ENCODE measurements around the gene TP73. TPM values are rescaled to one million over a fixed set of nuclear protein-coding genes. Genes with fewer than 3 reads are reported as not detected.

TP73 gene
- total and polyA plus RNA-seq, 4 experiments from 2014 or later = 0.15 to 0.17 TPM; not detected in 2

GRCh38 chr1:3661631-3662030 is 9.3 kb downstream of the TP73 start:
- H3K36me3 ChIP-seq (ENCODE audit: insufficient read depth, low read length) = no peaks in the 10 kb centered on the region
- H3K27ac Mint-ChIP-seq = no peak overlapping the region
- ChIA-PET CTCF (ENCODE audit: partially characterized antibody) (no interaction called here), POLR2A (ENCODE audit: partially characterized antibody) (no interaction called here)
- intact Hi-C loops (cut with micrococcal nuclease) = no loop called here
- no peaks in the 10 kb centered on the region for H3K9me3 Mint-ChIP-seq
- H3K27ac ChIP-seq (ENCODE audit: low read depth, low read length) = no peak overlapping the region
- no peaks in the 10 kb centered on the region for H3K4me1 ChIP-seq (ENCODE audit: insufficient read depth, low read length)
- H3K27me3 Mint-ChIP-seq = peaks cover 9 to 13% of the 10 kb centered on the region in 2 donors
- H3K36me3 Mint-ChIP-seq = no peaks in the 10 kb centered on the region
- no peak overlapping the region for H3K4me3 ChIP-seq (ENCODE audit: low read length in 2 of 2)
- no peaks in the 10 kb centered on the region for H3K9me3 ChIP-seq (ENCODE audit: control insufficient read depth in 1 of 2, low read length in 2 of 2)
- no peak overlapping the region for H3K4me3 Mint-ChIP-seq
- peaks cover 3% of the 10 kb centered on the region for H3K27me3 ChIP-seq (ENCODE audit: insufficient read depth, low read length)
- no peaks in the 10 kb centered on the region for H3K4me1 Mint-ChIP-seq
- no peak for DNase-seq

- Histone ChIP-seq H3K9me3 (ENCODE audit: control insufficient read depth in 1 of 2, low read length in 2 of 2) (no peaks in the 10 kb centered on the region), H3K4me1 (ENCODE audit: insufficient read depth, low read length) (no peaks in the 10 kb centered on the region), H3K36me3 (ENCODE audit: insufficient read depth, low read length) (no peaks in the 10 kb centered on the region), H3K4me3 (ENCODE audit: low read length in 2 of 2) (no peak overlapping the region), H3K27me3 (ENCODE audit: insufficient read depth, low read length) (peaks cover 1% of the 10 kb centered on the region), H3K27ac (ENCODE audit: low read depth, low read length) (no peak overlapping the region)
- intact Hi-C loops (cut with micrococcal nuclease) = no loop called here
- ChIA-PET POLR2A (ENCODE audit: partially characterized antibody) (no interaction called here), CTCF (ENCODE audit: partially characterized antibody) (no interaction called here)
- DNase-seq = no peak
- Mint-ChIP-seq H3K27ac (peak overlapping the region in 1 of 7 donors; percentile 65), H3K4me3 (no peak overlapping the region), H3K27me3 (peaks cover 11 to 12% of the 10 kb centered on the region in 2 donors), H3K36me3 (no peaks in the 10 kb centered on the region), H3K9me3 (no peaks in the 10 kb centered on the region), H3K4me1 (no peaks in the 10 kb centered on the region)
Observed at GRCh38 chr1:3662080-3662671, 9.9 kb downstream of the TP73 start.

- H3K4me1 ChIP-seq (ENCODE audit: insufficient read depth, low read length) = no peaks in the 10 kb centered on the region
- no peak overlapping the region for H3K4me3 ChIP-seq (ENCODE audit: low read length in 2 of 2)
- H3K4me1 Mint-ChIP-seq = peaks cover 0 to 1% (median 0%) of the 10 kb centered on the region in 4 donors
- H3K36me3 ChIP-seq (ENCODE audit: insufficient read depth, low read length) = no peaks in the 10 kb centered on the region
- intact Hi-C loops (cut with micrococcal nuclease) = no loop called here
- no peak overlapping the region for H3K27ac Mint-ChIP-seq
- no peak overlapping the region for H3K27ac ChIP-seq (ENCODE audit: low read depth, low read length)
- H3K36me3 Mint-ChIP-seq = no peaks in the 10 kb centered on the region
- no peaks in the 10 kb centered on the region for H3K27me3 ChIP-seq (ENCODE audit: insufficient read depth, low read length)
- H3K4me3 Mint-ChIP-seq = no peak overlapping the region
- POLR2A ChIA-PET (ENCODE audit: partially characterized antibody) = interaction anchor here (0.6 kb wide), 1 partner anchor 11 kb away, joined by 3 read pairs; no protein-coding TSS in a partner anchor
- peaks cover 0 to 3% (median 0%) of the 10 kb centered on the region in 8 donors for H3K9me3 Mint-ChIP-seq
- peaks cover 6 to 9% of the 10 kb centered on the region in 2 donors for H3K27me3 Mint-ChIP-seq
- no peaks in the 10 kb centered on the region for H3K9me3 ChIP-seq (ENCODE audit: control insufficient read depth in 1 of 2, low read length in 2 of 2)
- peak in 1 of 5 donors; percentile 11 for DNase-seq
- CTCF ChIA-PET (ENCODE audit: partially characterized antibody) = no interaction called here
Observed at GRCh38 chr1:3663999-3664699, 11.8 kb downstream of the TP73 start.

- Mint-ChIP-seq H3K4me1 (peaks cover 0 to 1% (median 0%) of the 10 kb centered on the region in 4 donors), H3K4me3 (no peak overlapping the region), H3K27me3 (peaks cover 4 to 7% of the 10 kb centered on the region in 2 donors), H3K36me3 (no peaks in the 10 kb centered on the region), H3K27ac (no peak overlapping the region), H3K9me3 (peaks cover 0 to 3% (median 0%) of the 10 kb centered on the region in 8 donors)
- CTCF ChIA-PET (ENCODE audit: partially characterized antibody) = no interaction called here
- no peaks in the 10 kb centered on the region for H3K4me1 ChIP-seq (ENCODE audit: insufficient read depth, low read length)
- H3K4me3 ChIP-seq (ENCODE audit: low read length in 2 of 2) = no peak overlapping the region
- DNase-seq = no peak
- no peak overlapping the region for H3K27ac ChIP-seq (ENCODE audit: low read depth, low read length)
- no peaks in the 10 kb centered on the region for H3K36me3 ChIP-seq (ENCODE audit: insufficient read depth, low read length)
- intact Hi-C loops (cut with micrococcal nuclease) = no loop called here
- POLR2A ChIA-PET (ENCODE audit: partially characterized antibody) = no interaction called here
- H3K9me3 ChIP-seq (ENCODE audit: control insufficient read depth in 1 of 2, low read length in 2 of 2) = no peaks in the 10 kb centered on the region
- H3K27me3 ChIP-seq (ENCODE audit: insufficient read depth, low read length) = no peaks in the 10 kb centered on the region
Observed at GRCh38 chr1:3664700-3665375, 12.5 kb downstream of the TP73 start.

GRCh38 chr1:3668148-3668547 is 15.8 kb downstream of the TP73 start:
- Histone ChIP-seq H3K9me3 (ENCODE audit: control insufficient read depth in 1 of 2, low read length in 2 of 2) (no peaks in the 10 kb centered on the region), H3K4me1 (ENCODE audit: insufficient read depth, low read length) (no peaks in the 10 kb centered on the region), H3K4me3 (ENCODE audit: low read length in 2 of 2) (no peak overlapping the region), H3K27ac (ENCODE audit: low read depth, low read length) (no peak overlapping the region), H3K36me3 (ENCODE audit: insufficient read depth, low read length) (no peaks in the 10 kb centered on the region), H3K27me3 (ENCODE audit: insufficient read depth, low read length) (no peaks in the 10 kb centered on the region)
- Mint-ChIP-seq H3K27ac (no peak overlapping the region), H3K36me3 (no peaks in the 10 kb centered on the region), H3K27me3 (peaks cover 4 to 6% of the 10 kb centered on the region in 2 donors), H3K4me3 (no peak overlapping the region), H3K9me3 (peaks cover 0 to 3% (median 0%) of the 10 kb centered on the region in 8 donors), H3K4me1 (peaks cover 0 to 2% (median under 1%) of the 10 kb centered on the region in 4 donors)
- ChIA-PET POLR2A (ENCODE audit: partially characterized antibody) (no interaction called here), CTCF (ENCODE audit: partially characterized antibody) (interaction anchor here (1.0 kb wide), 1 partner anchor 48 kb away, joined by 3 read pairs; no protein-coding TSS in a partner anchor)
- intact Hi-C loops (cut with micrococcal nuclease) = no loop called here
- DNase-seq = no peak

GRCh38 chr1:3668585-3669300 is 16.4 kb downstream of the TP73 start:
- no peaks in the 10 kb centered on the region for H3K27me3 ChIP-seq (ENCODE audit: insufficient read depth, low read length)
- Mint-ChIP-seq H3K27ac (no peak overlapping the region), H3K9me3 (peaks cover 0 to 3% (median 0%) of the 10 kb centered on the region in 8 donors), H3K36me3 (no peaks in the 10 kb centered on the region), H3K4me1 (peaks cover 3 to 8% (median 5%) of the 10 kb centered on the region in 4 donors), H3K27me3 (peaks cover 5 to 9% of the 10 kb centered on the region in 2 donors), H3K4me3 (no peak overlapping the region)
- H3K36me3 ChIP-seq (ENCODE audit: insufficient read depth, low read length) = no peaks in the 10 kb centered on the region
- DNase-seq = no peak
- no peak overlapping the region for H3K27ac ChIP-seq (ENCODE audit: low read depth, low read length)
- H3K9me3 ChIP-seq (ENCODE audit: control insufficient read depth in 1 of 2, low read length in 2 of 2) = no peaks in the 10 kb centered on the region
- CTCF ChIA-PET (ENCODE audit: partially characterized antibody) = no interaction called here
- H3K4me1 ChIP-seq (ENCODE audit: insufficient read depth, low read length) = no peaks in the 10 kb centered on the region
- POLR2A ChIA-PET (ENCODE audit: partially characterized antibody) = no interaction called here
- intact Hi-C loops (cut with micrococcal nuclease) = no loop called here
- no peak overlapping the region for H3K4me3 ChIP-seq (ENCODE audit: low read length in 2 of 2)

- Histone ChIP-seq H3K9me3 (ENCODE audit: control insufficient read depth in 1 of 2, low read length in 2 of 2) (no peaks in the 10 kb centered on the region), H3K36me3 (ENCODE audit: insufficient read depth, low read length) (no peaks in the 10 kb centered on the region), H3K4me1 (ENCODE audit: insufficient read depth, low read length) (no peaks in the 10 kb centered on the region), H3K27ac (ENCODE audit: low read depth, low read length) (no peak overlapping the region), H3K4me3 (ENCODE audit: low read length in 2 of 2) (no peak overlapping the region), H3K27me3 (ENCODE audit: insufficient read depth, low read length) (no peaks in the 10 kb centered on the region)
- no peak for DNase-seq
- ChIA-PET CTCF (ENCODE audit: partially characterized antibody) (no interaction called here), POLR2A (ENCODE audit: partially characterized antibody) (no interaction called here)
- H3K4me1 Mint-ChIP-seq = peaks cover 3 to 9% (median 5%) of the 10 kb centered on the region in 4 donors
- H3K36me3 Mint-ChIP-seq = no peaks in the 10 kb centered on the region
- intact Hi-C loops (cut with micrococcal nuclease) = no loop called here
- no peak overlapping the region for H3K4me3 Mint-ChIP-seq
- H3K9me3 Mint-ChIP-seq = peaks cover 0 to 3% (median 0%) of the 10 kb centered on the region in 8 donors
- H3K27me3 Mint-ChIP-seq = peaks cover 5 to 9% of the 10 kb centered on the region in 2 donors
- H3K27ac Mint-ChIP-seq = no peak overlapping the region
Observed at GRCh38 chr1:3669421-3669821, 17.1 kb downstream of the TP73 start.

Data from CD4-positive, alpha-beta memory T cell (primary cell).